Common myeloid progenitor, CD34-positive (primary cell): Measurements from ENCODE around the gene TNFAIP1.
A peak's percentile ranks its signal among the peaks of the same experiment; 100 is the strongest.
"Not testable (repeated sequence)": the region's sequence is repeated elsewhere in the genome, so short reads cannot be mapped to it uniquely, and the experiment has no call there.

Experiments used
- CTCF ChIA-PET: fragments of 350-600 bp; sonication (Branson Sonifier 250); formaldehyde crosslinking; loops from one replicate; lab custom pipeline; 2021; ENCODE audit warnings: antibody characterized with exemption; lab: Charles Lee
- POLR2A ChIA-PET: fragments of 350-600 bp; sonication (Branson Sonifier 250); formaldehyde crosslinking; loops from one replicate; lab custom pipeline; 2021; ENCODE audit warnings: antibody characterized with exemption; lab: Charles Lee
- DNase-seq, 3 donors: peaks; one replicate each; pipeline versions ENCODE4 v3.0.0 to v3.0.0-alpha.2; 2013
- H3K27ac ChIP-seq, 2 experiments: 1 replicate in 1 of 2; 2 replicates in 1 of 2; pipeline ENCODE4 v1.7.0; 2013; ENCODE audit warnings: inconsistent platforms in 2 of 2, low read length in 2 of 2, mild to moderate bottlenecking in 2 of 2, low read depth in 1 of 2, moderate library complexity in 1 of 2; ENCODE audit not compliant: severe bottlenecking in 2 of 2, insufficient read depth in 1 of 2, poor library complexity in 1 of 2
- H3K27me3 ChIP-seq, 5 experiments: replicated peaks in 2 of 5; 1 replicate in 3 of 5; 2 replicates in 2 of 5; pipeline versions ENCODE4 v1.6.1 to v1.7.0; 2013; ENCODE audit warnings: low read length in 4 of 5, mild to moderate bottlenecking in 2 of 5, moderate library complexity in 2 of 5, inconsistent platforms in 1 of 5; ENCODE audit not compliant: insufficient read depth in 5 of 5, control insufficient read depth in 4 of 5
- H3K36me3 ChIP-seq, 4 experiments: 1 replicate in 2 of 4; 2 replicates in 2 of 4; pipeline versions ENCODE4 v1.6.1 to v1.7.0; 2013; ENCODE audit warnings: low read length in 3 of 4, control low read depth in 1 of 4, mild to moderate bottlenecking in 1 of 4; ENCODE audit not compliant: control insufficient read depth in 4 of 4, insufficient read depth in 4 of 4
- H3K4me1 ChIP-seq, 4 experiments: 1 replicate in 3 of 4; 2 replicates in 1 of 4; pipeline versions ENCODE4 v1.6.1 to v1.7.1; 2013; ENCODE audit warnings: low read length in 3 of 4, mild to moderate bottlenecking in 3 of 4, control low read depth in 1 of 4, inconsistent platforms in 1 of 4, moderate library complexity in 1 of 4; ENCODE audit not compliant: control insufficient read depth in 4 of 4, insufficient read depth in 4 of 4; ENCODE audit errors: control extremely low read depth in 1 of 4
- H3K4me3 ChIP-seq, 7 experiments: 1 replicate in 4 of 7; 2 replicates in 3 of 7; pipeline versions ENCODE4 v1.5.1 to v1.7.0; 2013; ENCODE audit warnings: mild to moderate bottlenecking in 7 of 7, low read length in 6 of 7, moderate library complexity in 6 of 7, inconsistent platforms in 2 of 7, low read depth in 2 of 7, control low read depth in 1 of 7; ENCODE audit not compliant: insufficient read depth in 4 of 7, control insufficient read depth in 1 of 7; ENCODE audit errors: extremely low read depth in 1 of 7
- H3K9me3 ChIP-seq, 5 experiments: 1 replicate in 4 of 5; 2 replicates in 1 of 5; pipeline versions ENCODE4 v1.6.1 to v1.7.1; 2013; ENCODE audit warnings: low read length in 4 of 5, mild to moderate bottlenecking in 2 of 5, inconsistent platforms in 1 of 5, low read depth in 1 of 5, moderate library complexity in 1 of 5; ENCODE audit not compliant: control insufficient read depth in 4 of 5, insufficient read depth in 2 of 5; ENCODE audit errors: control extremely low read depth in 1 of 5
- WGBS: methylation state at CpG from one replicate; pipeline ENCODE4 v1.1.5; 2013; ENCODE audit not compliant: insufficient coverage; 5-methylcytosine and 5-hydroxymethylcytosine counted together

TNFAIP1 gene

DNA sequence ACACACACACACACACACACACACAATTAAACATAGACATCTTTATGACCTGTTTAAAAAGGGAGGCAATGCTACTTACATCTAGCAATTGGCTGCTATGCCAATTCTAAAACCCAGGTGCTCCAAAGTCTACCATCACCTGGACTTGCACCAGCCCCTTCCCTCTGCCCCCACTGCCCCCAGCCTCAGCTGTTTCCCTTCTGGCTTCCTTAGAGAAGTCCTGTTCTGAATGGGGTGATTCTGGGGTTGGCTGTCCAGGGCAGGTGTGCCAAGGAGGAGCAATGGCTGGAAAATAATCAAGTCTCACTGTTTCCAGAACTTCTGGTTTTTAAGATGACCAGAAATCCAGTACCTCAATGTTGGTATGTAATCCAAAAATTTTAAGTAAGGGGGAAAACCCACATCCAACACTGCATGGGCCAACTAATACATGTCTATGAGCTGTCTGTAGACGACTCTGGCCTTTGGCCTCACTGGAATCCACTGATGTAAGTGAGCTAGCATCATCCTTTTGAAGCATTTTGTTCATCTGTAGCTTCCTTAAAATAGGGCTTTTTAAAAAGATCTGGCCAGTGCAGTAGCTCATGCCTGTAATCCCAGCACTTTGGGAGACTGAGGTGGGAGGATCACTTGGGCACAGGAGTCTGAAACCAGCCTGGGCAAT is 2.3 kb upstream of the TNFAIP1 start:
- Histone ChIP-seq H3K9me3 (no peaks in the 10 kb centered on the region), H3K4me1 (peaks cover 7 to 30% (median 22%) of the 10 kb centered on the region in 4 experiments), H3K27me3 (no peaks in the 10 kb centered on the region), H3K27ac (no peak overlapping the region), H3K36me3 (peaks cover 4 to 36% (median 26%) of the 10 kb centered on the region in 4 experiments), H3K4me3 (no peak overlapping the region)
- CTCF ChIA-PET: interaction anchor here (1.0 kb wide), 1 partner anchor 13 kb away, joined by 3 read pairs; no protein-coding TSS in a partner anchor
- no peak for DNase-seq
- WGBS: 89% methylated on average over 1 of the region's 1 CpG
- POLR2A ChIA-PET: no interaction called here

DNA sequence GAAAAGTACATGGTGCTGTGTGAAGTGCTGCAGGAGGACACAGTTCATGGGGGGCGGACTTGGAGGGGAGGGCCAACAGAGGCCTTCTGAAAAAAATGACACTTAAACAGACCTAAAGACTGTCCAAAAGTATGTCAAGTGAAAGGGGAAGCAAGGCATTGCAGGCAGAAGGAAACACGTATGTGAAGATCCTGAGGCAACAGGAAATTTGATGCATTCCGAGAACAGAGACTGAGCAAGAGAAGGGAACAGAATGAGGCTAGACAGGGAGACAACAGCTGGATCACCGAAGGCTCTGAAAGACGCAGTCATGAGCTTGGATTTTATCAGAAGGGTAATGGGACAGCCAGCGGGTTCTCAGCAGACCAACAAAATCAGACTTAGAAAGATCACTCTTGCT is 1.4 kb upstream of the TNFAIP1 start:
- H3K4me1 ChIP-seq: peaks cover 7 to 30% (median 22%) of the 10 kb centered on the region in 4 experiments
- WGBS: 64% methylated on average over 5 of the region's 6 CpGs
- peak in 2 of 3 donors; percentile 16 to 17 for DNase-seq
- H3K36me3 ChIP-seq: peaks cover 2 to 27% (median 19%) of the 10 kb centered on the region in 4 experiments
- H3K9me3 ChIP-seq: no peaks in the 10 kb centered on the region
- peak overlapping the region in 1 of 2 experiments; percentile 97 for H3K27ac ChIP-seq
- H3K4me3 ChIP-seq: peak overlapping the region in 6 of 7 experiments; percentile 75 to 96 (median 92)
- ChIA-PET CTCF (no interaction called here), POLR2A (no interaction called here)
- H3K27me3 ChIP-seq: no peaks in the 10 kb centered on the region

DNA sequence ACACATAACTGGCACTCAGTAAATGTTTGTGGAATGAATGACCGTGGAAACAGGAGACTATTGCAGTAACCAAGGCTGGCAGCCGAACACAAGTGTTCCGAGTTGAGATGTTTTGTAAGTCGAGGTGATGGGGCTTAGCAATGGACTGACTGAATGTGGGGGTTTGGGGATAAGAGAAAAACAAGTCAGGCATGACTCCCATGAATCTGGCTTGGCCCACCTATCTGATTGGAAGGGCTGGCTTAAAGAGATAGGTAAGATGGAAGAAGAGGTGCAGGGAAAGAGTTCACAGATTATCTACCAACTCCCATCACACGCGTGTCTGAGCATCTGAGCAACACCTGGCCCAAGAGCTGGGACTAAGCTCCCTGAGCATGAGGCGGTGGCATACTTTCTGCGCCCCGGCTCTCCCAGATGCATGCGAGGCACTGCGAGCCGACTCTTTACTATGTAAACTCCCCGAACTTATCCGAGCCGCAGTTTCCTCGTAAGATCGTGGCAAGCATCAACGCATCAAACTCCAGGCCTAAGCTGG is 828 bp upstream of the TNFAIP1 start:
- POLR2A ChIA-PET: interaction anchor here (1.2 to 1.5 kb wide), 2 partner anchors 16 to 23 kb away, joined by 3 to 7 read pairs; partner anchors contain the start of genes POLDIP2 and TMEM97
- peak overlapping the region; percentile 90 to 97 for H3K27ac ChIP-seq
- H3K9me3 ChIP-seq: no peaks in the 10 kb centered on the region
- 12% methylated on average over 17 of the region's 18 CpGs for WGBS
- no peak for DNase-seq
- CTCF ChIA-PET: interaction anchor here (1.1 to 1.6 kb wide), 5 partner anchors 12 to 95 kb away, joined by 3 to 9 read pairs (median 4); partner anchors contain the start of genes POLDIP2 and SEBOX
- peak overlapping the region; percentile 75 to 96 (median 92) for H3K4me3 ChIP-seq
- H3K4me1 ChIP-seq: peaks cover 7 to 30% (median 22%) of the 10 kb centered on the region in 4 experiments
- peaks cover 0 to 26% (median 18%) of the 10 kb centered on the region in 4 experiments for H3K36me3 ChIP-seq
- H3K27me3 ChIP-seq: no peaks in the 10 kb centered on the region

DNA sequence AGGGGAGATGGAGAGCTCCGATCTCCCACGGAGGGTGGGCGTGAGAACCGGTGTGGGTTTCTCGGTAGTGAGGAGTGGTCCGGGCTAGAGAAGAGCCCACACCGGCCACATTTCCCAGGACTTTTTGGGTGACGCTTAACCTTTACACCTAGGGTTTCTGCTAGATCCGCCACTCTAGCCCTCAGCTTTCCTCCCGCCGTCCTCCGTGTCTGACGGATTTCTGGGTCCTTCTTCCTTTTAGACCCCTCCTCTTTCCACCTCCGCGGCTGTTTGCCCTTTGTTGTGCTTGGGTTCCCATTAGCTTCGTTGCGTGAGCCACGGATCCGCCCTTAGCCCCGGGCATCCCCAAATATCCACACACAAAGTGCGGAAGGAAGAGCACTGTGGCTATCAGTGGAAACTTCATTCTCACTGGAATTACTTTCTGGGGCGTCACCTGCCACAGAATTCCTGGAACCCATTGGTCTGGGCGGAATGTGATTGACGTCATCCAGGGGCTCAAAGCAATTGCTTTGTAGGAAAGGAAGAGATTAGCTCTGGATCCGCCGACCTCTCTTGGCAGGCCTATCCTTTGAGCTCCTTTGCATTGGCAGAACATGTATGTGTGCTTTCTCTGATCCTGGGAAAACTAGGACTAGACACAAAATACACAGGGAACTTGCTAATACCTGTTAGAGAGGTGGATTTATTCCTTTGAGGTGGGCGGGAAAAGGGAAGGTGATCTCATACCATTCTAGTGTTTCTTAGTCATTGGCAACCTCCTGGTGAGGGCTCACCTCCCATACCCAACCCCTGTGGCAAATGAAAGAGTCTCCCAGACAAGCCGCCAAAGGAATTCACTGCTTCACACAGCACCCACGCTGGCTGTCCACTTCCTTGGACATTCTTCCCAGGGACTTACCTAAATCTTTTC is 654 bp downstream of the TNFAIP1 start:
- H3K27ac ChIP-seq: peak overlapping the region; percentile 35 to 77
- peak in 2 of 3 donors; percentile 51 to 61 for DNase-seq
- H3K9me3 ChIP-seq: no peaks in the 10 kb centered on the region
- WGBS: 12% methylated on average over 24 of the region's 29 CpGs
- H3K36me3 ChIP-seq: peaks cover 0 to 27% (median 15%) of the 10 kb centered on the region in 4 experiments
- H3K27me3 ChIP-seq: no peaks in the 10 kb centered on the region
- peak overlapping the region; percentile 75 to 96 (median 92) for H3K4me3 ChIP-seq
- H3K4me1 ChIP-seq: peaks cover 7 to 30% (median 22%) of the 10 kb centered on the region in 4 experiments
- ChIA-PET POLR2A (interaction anchor here (0.6 to 1.5 kb wide), 3 partner anchors 16 to 21 kb away, joined by 3 to 7 read pairs (median 3); partner anchors contain the start of genes POLDIP2 and TMEM97), CTCF (interaction anchor here (1.2 to 1.6 kb wide), 4 partner anchors 10 to 97 kb away, joined by 3 to 9 read pairs (median 5); partner anchors contain the start of gene SEBOX)

DNA sequence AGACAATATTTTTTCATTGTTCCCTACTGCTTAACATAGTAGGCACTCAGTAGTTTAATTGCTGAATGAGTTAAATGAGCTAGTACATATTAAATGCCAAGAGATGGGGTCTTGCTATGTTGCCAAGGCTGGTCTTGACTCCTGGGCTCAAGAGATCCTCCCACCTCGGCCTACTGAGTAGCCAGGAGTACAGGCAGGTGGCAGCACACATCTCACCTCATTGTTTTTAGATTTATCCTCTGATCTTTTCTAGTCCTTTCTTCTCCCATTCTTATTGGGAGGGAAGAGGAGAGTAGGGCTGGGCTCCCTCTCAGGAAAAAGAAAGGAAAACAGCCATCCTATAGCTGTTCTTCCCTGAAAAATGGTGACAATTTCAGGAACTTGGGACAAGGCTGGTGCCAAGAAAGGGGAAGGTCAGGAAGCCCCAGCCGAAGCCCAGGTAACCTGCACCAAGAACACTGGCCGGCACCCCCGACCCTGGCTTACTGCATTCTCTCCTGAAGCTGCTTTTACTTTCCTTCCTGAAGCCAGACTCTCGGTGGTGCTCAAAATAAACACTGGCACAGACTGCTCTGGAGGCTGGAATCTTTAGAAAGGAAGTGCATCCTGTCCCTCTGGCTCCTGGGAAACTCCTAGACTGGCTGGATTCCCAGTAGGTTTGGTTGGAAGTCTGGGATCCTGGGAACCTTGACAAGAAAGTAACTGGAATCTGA is 2.7 kb downstream of the TNFAIP1 start:
- ChIA-PET POLR2A (no interaction called here), CTCF (interaction anchor here (1.3 kb wide), 2 partner anchors 9 to 11 kb away, joined by 6 to 7 read pairs; no protein-coding TSS in a partner anchor)
- 100% methylated on average over 1 of the region's 5 CpGs for WGBS
- Histone ChIP-seq H3K27ac (no peak overlapping the region), H3K9me3 (no peaks in the 10 kb centered on the region), H3K27me3 (no peaks in the 10 kb centered on the region), H3K4me1 (peaks cover 7 to 29% (median 22%) of the 10 kb centered on the region in 4 experiments), H3K36me3 (peaks cover 8 to 37% (median 20%) of the 10 kb centered on the region in 4 experiments), H3K4me3 (no peak overlapping the region)
- DNase-seq: no peak

DNA sequence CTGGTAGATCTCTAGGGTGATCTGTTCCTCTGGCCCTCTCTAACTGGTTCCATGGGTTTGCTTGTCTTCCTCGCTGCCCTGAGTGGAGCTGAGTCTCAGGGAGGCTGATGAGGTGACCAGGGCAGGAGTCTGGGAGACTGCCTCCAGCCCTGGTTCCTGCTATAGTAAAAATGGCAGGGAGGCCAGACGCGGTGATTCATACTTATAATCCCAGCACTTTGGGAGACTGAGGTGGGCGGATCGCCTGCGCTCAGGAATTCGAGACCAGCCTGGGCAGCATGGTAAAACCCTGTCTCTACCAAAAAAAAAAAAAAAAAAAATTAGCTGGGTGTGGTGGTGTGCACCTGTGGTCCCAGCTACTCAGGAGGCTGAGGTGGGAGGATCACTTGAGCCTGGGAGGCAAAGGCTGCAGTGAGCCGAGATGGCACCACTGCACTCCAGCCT is 3.2 kb downstream of the TNFAIP1 start:
- Histone ChIP-seq H3K4me1 (peaks cover 7 to 26% (median 20%) of the 10 kb centered on the region in 4 experiments), H3K36me3 (peaks cover 8 to 43% (median 25%) of the 10 kb centered on the region in 4 experiments)
- H3K27ac ChIP-seq, H3K27me3 ChIP-seq, CTCF ChIA-PET, H3K9me3 ChIP-seq, POLR2A ChIA-PET, H3K4me3 ChIP-seq, DNase-seq: not testable (repeated sequence)
- 100% methylated on average over 3 of the region's 8 CpGs for WGBS
